Stomach (tissue), 9 donors: ENCODE results near the gene BPTF. TPM values are rescaled to one million over a fixed set of nuclear protein-coding genes. Genes with fewer than 3 reads are reported as not detected.

Source experiments
- DNase-seq, 2 donors: peaks; one replicate each; pipeline versions ENCODE4 v3.0.0 to v3.0.0-alpha.2; 2013 to 2019
- H3K27ac ChIP-seq, 5 donors: fragments of 200-600 bp in 4 of 5; sonication (generic) in 4 of 5; one replicate each; pipeline ENCODE4 v1.5.1; 2013 to 2019; ENCODE audit warnings: mild to moderate bottlenecking in 1 of 5, moderate library complexity in 1 of 5
- H3K27me3 ChIP-seq, 3 donors: fragments of 200-600 bp; sonication (generic); one replicate each; pipeline ENCODE4 v1.5.1; 2017 to 2019; ENCODE audit warnings: mixed run types in 1 of 3
- H3K36me3 ChIP-seq, 4 donors: fragments of 200-600 bp; sonication (generic); 1 replicate in 3 of 4; 2 replicates in 1 of 4; pipeline ENCODE4 v1.5.1; 2016 to 2019
- H3K4me1 ChIP-seq, 4 donors: fragments of 200-600 bp; sonication (generic); one replicate each; pipeline ENCODE4 v1.5.1; 2016 to 2019
- H3K4me3 ChIP-seq, 4 donors: fragments of 200-600 bp; sonication (generic) in 3 of 4; one replicate each; pipeline ENCODE4 v1.5.1; 2016 to 2019; ENCODE audit warnings: mild to moderate bottlenecking in 1 of 4
- H3K9me3 ChIP-seq, 4 donors: fragments of 200-600 bp; sonication (generic); one replicate each; pipeline ENCODE4 v1.5.1; 2016 to 2019
- CTCF ChIP-seq, 7 experiments: fragments of 450-650 bp in 4 of 7; fragments of 200-600 bp in 3 of 7; sonication (generic) in 3 of 7; IDR thresholded peaks; one replicate each; pipeline ENCODE4 v1.5.1; 2016 to 2019; ENCODE audit warnings: antibody characterized with exemption in 7 of 7, control low read depth in 2 of 7, mild to moderate bottlenecking in 1 of 7
- EP300 ChIP-seq: sonication (generic); formaldehyde crosslinking; IDR thresholded peaks from one replicate; pipeline ENCODE4 v1.6.1; 2017; ENCODE audit warnings: antibody characterized with exemption
- POLR2A ChIP-seq, 4 donors: fragments of 450-650 bp; IDR thresholded peaks; one replicate each; pipeline ENCODE4 v1.6.1; 2016; ENCODE audit warnings: antibody characterized with exemption in 4 of 4, control low read depth in 2 of 4, mild to moderate bottlenecking in 1 of 4, moderate library complexity in 1 of 4
- POLR2AphosphoS5 ChIP-seq, 3 donors: sonication (generic); formaldehyde crosslinking; IDR thresholded peaks; one replicate each; pipeline ENCODE4 v1.6.1; 2016; ENCODE audit warnings: antibody characterized with exemption in 3 of 3
- WGBS, 5 donors: extraction: QIAGEN DNeasy Blood & Tissue Kit in 3 of 5; methylation state at CpG; one replicate each; pipeline versions ENCODE4 v1.1.5 to v1.1.7; 2013 to 2018; 5-methylcytosine and 5-hydroxymethylcytosine counted together
- intact Hi-C: fragments of 100-400 bp; cut with DNase I; formaldehyde crosslinking; loops from one replicate; pipeline ENCODE4 v1.15.1; 2023; ENCODE audit warnings: low total_unique reads
- polyA plus RNA-seq, 3 donors: library from polyadenylated mRNA; stranded (reverse); fragments of 200-250 nt; gene quantifications; one replicate each; pipeline ENCODE4 v1.2.3, GENCODE V29; 2013
- total RNA-seq, 5 donors: library from RNA; depleted of rRNA; stranded (reverse); fragments of >200 nt; gene quantifications; one replicate each; pipeline versions ENCODE4 v1.1.0 to v1.2.3, GENCODE V29; 2014 to 2016
- donor health status: healthy with polysubstance abuse.
- donor health status: Bipolar disorder and iron deficiency.
- donor health status: healthy.

BPTF gene
- total and polyA plus RNA-seq, 8 donors = 8.6 to 122 (median 49.9) TPM

GRCh38 chr17:67982034-67982640, 156.8 kb downstream of the BPTF start:
- no peaks in the 10 kb centered on the region for H3K27me3 ChIP-seq
- 63 to 72% (median 71%) methylated on average over 9 of the region's 9 CpGs for WGBS, 5 donors
- no peak overlapping the region for H3K27ac ChIP-seq
- H3K4me1 ChIP-seq = peaks cover 0 to 7% (median 3%) of the 10 kb centered on the region in 4 donors
- H3K4me3 ChIP-seq = no peak overlapping the region
- intact Hi-C loops = no loop called here
- no peaks in the 10 kb centered on the region for H3K9me3 ChIP-seq
- DNase-seq = peak in 1 of 2 donors; percentile 19
- no peak for TF ChIP-seq POLR2A (IDR thresholded peaks at IDR 0.05)
- TF ChIP-seq EP300 = no peak
- TF ChIP-seq CTCF (IDR thresholded peaks at IDR 0.05) = no peak
- TF ChIP-seq POLR2AphosphoS5 (IDR thresholded peaks at IDR 0.05) = no peak
- H3K36me3 ChIP-seq = peaks cover 0 to 37% (median 31%) of the 10 kb centered on the region in 4 donors

GRCh38 chr17:67982686-67983382, 157.5 kb downstream of the BPTF start:
- Histone ChIP-seq H3K36me3 (peaks cover 0 to 35% (median 28%) of the 10 kb centered on the region in 4 donors), H3K4me3 (no peak overlapping the region), H3K27me3 (no peaks in the 10 kb centered on the region), H3K4me1 (peaks cover 0 to 7% (median 3%) of the 10 kb centered on the region in 4 donors), H3K27ac (no peak overlapping the region), H3K9me3 (no peaks in the 10 kb centered on the region)
- no peak for TF ChIP-seq CTCF (IDR thresholded peaks at IDR 0.05)
- no peak for TF ChIP-seq POLR2A (IDR thresholded peaks at IDR 0.05)
- TF ChIP-seq EP300 = no peak
- TF ChIP-seq POLR2AphosphoS5 (IDR thresholded peaks at IDR 0.05) = no peak
- DNase-seq = no peak
- 64 to 73% (median 72%) methylated on average over 8 of the region's 8 CpGs for WGBS, 5 donors
- intact Hi-C loops = no loop called here

GRCh38 chr17:67983383-67983688, 158.0 kb downstream of the BPTF start:
- Histone ChIP-seq H3K4me1 (peaks cover 0 to 7% (median 3%) of the 10 kb centered on the region in 4 donors), H3K27ac (no peak overlapping the region), H3K9me3 (no peaks in the 10 kb centered on the region), H3K4me3 (no peak overlapping the region), H3K36me3 (peaks cover 0 to 33% (median 25%) of the 10 kb centered on the region in 4 donors), H3K27me3 (no peaks in the 10 kb centered on the region)
- intact Hi-C loops = no loop called here
- DNase-seq = no peak
- WGBS, 5 donors = 74 to 83% (median 77%) methylated on average over 3 of the region's 3 CpGs
- TF ChIP-seq EP300 = no peak
- no peak for TF ChIP-seq CTCF (IDR thresholded peaks at IDR 0.05)
- no peak for TF ChIP-seq POLR2AphosphoS5 (IDR thresholded peaks at IDR 0.05)
- TF ChIP-seq POLR2A (IDR thresholded peaks at IDR 0.05) = no peak

GRCh38 chr17:67990909-67991308, 165.6 kb downstream of the BPTF start:
- TF ChIP-seq POLR2AphosphoS5 (IDR thresholded peaks at IDR 0.05) (no peak), POLR2A (IDR thresholded peaks at IDR 0.05) (no peak), CTCF (IDR thresholded peaks at IDR 0.05) (no peak), EP300 (no peak)
- Histone ChIP-seq H3K4me3 (no peak overlapping the region), H3K9me3 (no peaks in the 10 kb centered on the region), H3K4me1 (peaks cover 22 to 33% (median 27%) of the 10 kb centered on the region in 4 donors), H3K27me3 (peaks cover 0 to 6% (median 0%) of the 10 kb centered on the region in 3 donors), H3K27ac (no peak overlapping the region), H3K36me3 (no peaks in the 10 kb centered on the region)
- 87 to 95% (median 94%) methylated on average over 4 of the region's 4 CpGs for WGBS, 5 donors
- intact Hi-C loops = no loop called here
- no peak for DNase-seq
